HFF-Myc (cell line): ENCODE measurements around the gene GAREM1.

Source experiments
- DNase-seq: peaks from one replicate; pipeline ENCODE4 v3.0.0-alpha.2; 2011; ENCODE audit warnings: low read depth; ENCODE audit errors: extremely low read depth
- H3K4me3 ChIP-seq: replicated peaks from 2 replicates; pipeline ENCODE4 v1.5.1; 2011; ENCODE audit warnings: low read depth, mild to moderate bottlenecking, control low read depth, low read length
- CTCF ChIP-seq: IDR thresholded peaks from 2 replicates; pipeline ENCODE4 v1.5.1; 2012; ENCODE audit warnings: mild to moderate bottlenecking, low read depth, low read length, control low read depth; ENCODE audit errors: missing control alignments

The GAREM1 gene

GRCh38 chr18:32373995-32374394 is 96.7 kb downstream of the GAREM1 start:
- H3K4me3 ChIP-seq, result no peak overlapping the region
- DNase-seq, result no peak
- TF ChIP-seq CTCF, result no peak

- no peak for TF ChIP-seq CTCF
- no peak overlapping the region for H3K4me3 ChIP-seq
Observed at GRCh38 chr18:32373505-32373904, 97.2 kb downstream of the GAREM1 start.

DNA sequence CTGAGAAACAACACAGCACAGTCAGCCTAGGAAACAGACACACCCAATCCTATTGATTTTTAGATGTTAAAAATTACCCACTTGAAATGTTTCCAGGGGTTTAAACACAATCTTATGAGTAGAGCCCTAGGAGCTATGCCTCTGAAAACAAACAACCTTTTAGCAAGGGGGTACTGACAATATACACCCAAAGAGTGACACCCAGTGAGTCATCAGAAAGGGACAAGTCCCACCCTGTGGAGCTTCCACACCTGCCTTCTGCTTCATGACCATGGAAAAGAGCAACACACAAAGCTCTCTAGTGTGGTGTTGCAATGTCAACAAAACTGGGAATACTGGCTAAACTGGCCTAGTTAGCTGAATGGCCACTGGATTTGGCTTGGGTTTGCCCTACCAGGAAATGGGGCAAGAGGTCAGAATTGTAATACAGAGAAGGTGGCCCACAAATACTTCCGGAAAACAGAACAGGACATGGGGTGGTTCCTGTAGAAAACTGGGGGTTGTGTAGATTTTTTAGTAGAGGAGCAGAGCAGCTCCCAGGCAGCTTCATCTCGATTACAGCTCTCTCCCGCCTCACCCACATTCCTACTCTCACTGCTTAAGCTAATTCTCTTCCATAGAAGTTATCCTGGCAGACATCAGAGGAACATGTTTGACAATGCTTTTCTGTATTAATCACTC is 98.2 kb downstream of the GAREM1 start:
- DNase-seq, result no peak
- H3K4me3 ChIP-seq, result no peak overlapping the region
- no peak for TF ChIP-seq CTCF

More at GRCh38 chr18:32373505-32373904, 97.2 kb downstream of the GAREM1 start:
- no peak for DNase-seq

- TF ChIP-seq CTCF, result no peak
- no peak for DNase-seq
- no peak overlapping the region for H3K4me3 ChIP-seq
Observed at GRCh38 chr18:32372047-32372380, 98.7 kb downstream of the GAREM1 start.

DNA sequence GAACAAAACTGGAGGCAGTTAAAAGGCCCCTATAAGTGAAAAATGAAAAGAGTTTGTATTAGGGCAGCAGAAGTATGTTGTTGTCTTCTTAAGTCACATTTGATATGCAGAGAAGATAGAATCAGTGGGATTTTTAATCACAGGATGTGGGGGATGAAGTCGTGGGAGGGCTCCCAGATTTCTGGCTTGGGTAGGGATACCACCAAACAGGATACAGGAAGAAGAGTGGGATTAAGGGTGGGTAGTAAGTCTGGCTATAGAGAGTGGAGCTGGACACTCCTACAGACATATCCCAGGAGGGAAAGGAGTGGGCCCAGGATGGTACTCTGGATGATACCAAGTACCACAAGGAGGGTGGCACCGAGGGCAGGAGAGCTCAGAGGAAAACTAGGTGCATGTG is 99.3 kb downstream of the GAREM1 start:
- TF ChIP-seq CTCF, result no peak
- DNase-seq, result no peak
- no peak overlapping the region for H3K4me3 ChIP-seq

DNA sequence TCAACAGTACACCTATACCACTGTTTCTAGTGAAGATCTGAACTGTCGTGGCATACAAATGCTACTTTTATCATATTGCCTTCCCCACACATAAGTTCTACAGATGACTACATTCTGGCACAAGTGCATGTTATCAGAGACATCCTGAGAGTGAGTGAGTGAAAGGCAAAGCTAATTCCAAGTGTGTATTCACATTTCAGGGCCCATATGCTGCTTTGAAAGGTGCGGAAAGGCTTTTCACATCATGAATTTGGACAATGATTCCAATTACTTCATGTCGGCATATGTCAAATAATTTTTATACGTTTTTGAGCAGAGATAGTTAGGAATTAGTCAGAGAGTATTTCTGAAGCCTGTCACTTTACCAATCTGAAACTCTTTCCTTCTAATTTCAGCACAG is 101.7 kb downstream of the GAREM1 start:
- no peak for DNase-seq
- TF ChIP-seq CTCF, result no peak
- no peak overlapping the region for H3K4me3 ChIP-seq

DNA sequence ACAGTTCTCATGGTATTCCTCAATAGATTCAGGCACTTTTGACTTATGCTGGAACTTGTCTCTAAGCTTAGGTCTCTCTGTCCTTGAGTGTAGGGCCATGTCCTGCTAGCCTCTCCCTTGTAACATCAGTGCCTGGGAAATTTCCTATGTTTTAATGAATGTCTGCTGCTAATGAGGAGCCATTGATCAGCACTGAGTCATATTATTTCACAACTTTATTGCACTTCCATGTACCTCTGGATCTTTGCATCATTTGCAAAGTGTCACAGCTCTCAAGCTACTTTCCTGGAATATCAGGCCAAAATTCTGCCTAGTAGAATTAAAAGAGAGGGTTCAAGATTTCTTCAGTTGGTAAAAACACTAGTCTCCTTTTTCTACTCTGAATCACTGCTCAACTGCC is 102.5 kb downstream of the GAREM1 start:
- no peak overlapping the region for H3K4me3 ChIP-seq
- DNase-seq, result no peak
- no peak for TF ChIP-seq CTCF
